DOHH2 (cell line): ENCODE measurements around the gene ECE1.
"Not testable (repeated sequence)": the region's sequence is repeated elsewhere in the genome, so short reads cannot be mapped to it uniquely, and the experiment has no call there.

Experiments
- H3F3A ChIP-seq: fragments of 200-600 bp; sonication (generic), shearing (Covaris generic); 2 replicates; pipeline ENCODE4 v1.6.0; 2016; ENCODE audit warnings: antibody characterized with exemption, mild to moderate bottlenecking; ENCODE audit not compliant: control insufficient read depth, insufficient read depth
- H3K27ac ChIP-seq: fragments of 200-600 bp; sonication (generic); 2 replicates; pipeline ENCODE4 v1.5.1; 2014; ENCODE audit warnings: low read depth, mild to moderate bottlenecking, low read length, moderate library complexity
- H3K27me3 ChIP-seq: fragments of 200-600 bp; sonication (generic); 2 replicates; pipeline ENCODE4 v1.6.1; 2014; ENCODE audit warnings: mild to moderate bottlenecking, low read length, mixed read lengths; ENCODE audit not compliant: control insufficient read depth
- H3K36me3 ChIP-seq: fragments of 200-600 bp; sonication (generic); 2 replicates; pipeline ENCODE4 v1.6.1; 2014; ENCODE audit warnings: mild to moderate bottlenecking, low read length, moderate library complexity, mixed read lengths; ENCODE audit not compliant: control insufficient read depth
- H3K4me1 ChIP-seq: fragments of 200-600 bp; sonication (generic); 2 replicates; pipeline ENCODE4 v1.6.1; 2014; ENCODE audit warnings: mild to moderate bottlenecking, low read length, mixed read lengths; ENCODE audit not compliant: control insufficient read depth
- H3K4me2 ChIP-seq: fragments of 200-600 bp; sonication (generic); 2 replicates; pipeline ENCODE4 v1.6.0; 2014; ENCODE audit warnings: mild to moderate bottlenecking, low read length, moderate library complexity
- H3K4me3 ChIP-seq: fragments of 200-600 bp; sonication (generic); 2 replicates; pipeline ENCODE4 v1.5.1; 2014; ENCODE audit warnings: mild to moderate bottlenecking, low read length, mixed read lengths
- H3K79me2 ChIP-seq: fragments of 200-600 bp; sonication (generic); 2 replicates; pipeline ENCODE4 v1.6.1; 2014; ENCODE audit warnings: mild to moderate bottlenecking, low read length, mixed read lengths; ENCODE audit not compliant: control insufficient read depth
- H3K9me2 ChIP-seq: fragments of 200-600 bp; sonication (generic); replicated peaks from 2 replicates; pipeline ENCODE4 v1.6.1; 2014; ENCODE audit warnings: mild to moderate bottlenecking, low read length, mixed read lengths; ENCODE audit not compliant: control insufficient read depth
- H3K9me3 ChIP-seq: fragments of 200-600 bp; sonication (generic); 2 replicates; pipeline ENCODE4 v1.6.1; 2014; ENCODE audit warnings: antibody characterized with exemption, low read length, mixed read lengths; ENCODE audit not compliant: control insufficient read depth, insufficient read depth
- H4K20me1 ChIP-seq: fragments of 200-600 bp; sonication (generic); 2 replicates; pipeline ENCODE4 v1.6.0; 2014; ENCODE audit warnings: low read depth, mild to moderate bottlenecking, antibody characterized with exemption, low read length, moderate library complexity; ENCODE audit not compliant: control insufficient read depth, insufficient read depth
- EZH2phosphoT487 ChIP-seq: fragments of 200-600 bp; sonication (generic); IDR thresholded peaks from 2 replicates; pipeline ENCODE4 v1.6.1; 2017; ENCODE audit warnings: borderline replicate concordance, mild to moderate bottlenecking, antibody characterized with exemption, low read length, moderate library complexity, mixed read lengths
- TF ChIP-seq, protein P1 (sequence below): fragments of 200-600 bp; sonication (generic); IDR thresholded peaks from one replicate; pipeline ENCODE4 v1.5.1; 2014; ENCODE audit warnings: antibody characterized with exemption, mild to moderate bottlenecking, low read depth, low read length; ENCODE audit not compliant: poor library complexity, severe bottlenecking

Gene ECE1

GRCh38 chr1:21285055-21285372 is 5.2 kb downstream of the ECE1 start:
- Histone ChIP-seq H3K4me1 (peaks cover 23% of the 10 kb centered on the region), H3K36me3 (no peaks in the 10 kb centered on the region), H3K9me3 (no peaks in the 10 kb centered on the region), H3K4me2 (no peak overlapping the region), H3K27me3 (peaks cover 29% of the 10 kb centered on the region), H3K9me2 (no peaks in the 10 kb centered on the region), H3K4me3 (no peak overlapping the region), H4K20me1 (peaks cover 3% of the 10 kb centered on the region; the same call in 1 of the 2 replicates), H3K27ac (no peak overlapping the region), H3K79me2 (no peaks in the 10 kb centered on the region), H3F3A (peaks cover 10% of the 10 kb centered on the region)
- no peak for TF ChIP-seq EZH2phosphoT487
- TF ChIP-seq, protein P1, sequence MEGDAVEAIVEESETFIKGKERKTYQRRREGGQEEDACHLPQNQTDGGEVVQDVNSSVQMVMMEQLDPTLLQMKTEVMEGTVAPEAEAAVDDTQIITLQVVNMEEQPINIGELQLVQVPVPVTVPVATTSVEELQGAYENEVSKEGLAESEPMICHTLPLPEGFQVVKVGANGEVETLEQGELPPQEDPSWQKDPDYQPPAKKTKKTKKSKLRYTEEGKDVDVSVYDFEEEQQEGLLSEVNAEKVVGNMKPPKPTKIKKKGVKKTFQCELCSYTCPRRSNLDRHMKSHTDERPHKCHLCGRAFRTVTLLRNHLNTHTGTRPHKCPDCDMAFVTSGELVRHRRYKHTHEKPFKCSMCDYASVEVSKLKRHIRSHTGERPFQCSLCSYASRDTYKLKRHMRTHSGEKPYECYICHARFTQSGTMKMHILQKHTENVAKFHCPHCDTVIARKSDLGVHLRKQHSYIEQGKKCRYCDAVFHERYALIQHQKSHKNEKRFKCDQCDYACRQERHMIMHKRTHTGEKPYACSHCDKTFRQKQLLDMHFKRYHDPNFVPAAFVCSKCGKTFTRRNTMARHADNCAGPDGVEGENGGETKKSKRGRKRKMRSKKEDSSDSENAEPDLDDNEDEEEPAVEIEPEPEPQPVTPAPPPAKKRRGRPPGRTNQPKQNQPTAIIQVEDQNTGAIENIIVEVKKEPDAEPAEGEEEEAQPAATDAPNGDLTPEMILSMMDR = no peak

GRCh38 chr1:21284206-21285054 is 5.8 kb downstream of the ECE1 start:
- H3K9me3 ChIP-seq = no peaks in the 10 kb centered on the region
- no peaks in the 10 kb centered on the region for H3K36me3 ChIP-seq
- H4K20me1 ChIP-seq = peaks cover 3% of the 10 kb centered on the region; the same call in 1 of the 2 replicates
- peaks cover 17% of the 10 kb centered on the region for H3K4me1 ChIP-seq
- H3K27ac ChIP-seq = no peak overlapping the region
- H3K4me3 ChIP-seq = no peak overlapping the region
- peaks cover 10% of the 10 kb centered on the region for H3F3A ChIP-seq
- H3K27me3 ChIP-seq = peaks cover 24% of the 10 kb centered on the region
- H3K79me2 ChIP-seq = no peaks in the 10 kb centered on the region
- TF ChIP-seq, protein P1 = no peak
- TF ChIP-seq EZH2phosphoT487 = no peak
- no peak overlapping the region for H3K4me2 ChIP-seq
- no peaks in the 10 kb centered on the region for H3K9me2 ChIP-seq

DNA sequence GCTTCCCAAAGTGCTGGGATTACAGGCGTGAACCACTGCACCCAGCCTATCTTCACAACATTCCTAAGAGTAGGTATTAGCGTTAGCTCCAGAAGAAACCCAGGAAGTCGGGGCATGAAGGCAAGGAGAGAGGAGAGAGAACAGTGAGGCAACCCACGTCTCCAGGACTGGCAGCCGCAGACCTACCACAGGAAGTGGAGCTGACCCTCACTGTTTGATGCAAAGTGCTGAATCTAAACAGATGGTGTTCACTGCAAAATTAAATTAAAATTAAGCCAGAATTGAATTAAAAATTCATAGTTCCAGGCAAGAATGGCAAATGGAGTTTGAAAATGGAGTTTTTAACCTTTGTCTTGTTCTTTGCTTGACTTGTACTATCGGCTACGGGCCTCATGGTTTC is 6.7 kb downstream of the ECE1 start:
- 0 out of 2 replicates have a peak, but pooled peaks cover 3% of the 10 kb centered on the region for H4K20me1 ChIP-seq
- H3K4me3 ChIP-seq = no peak overlapping the region
- H3F3A ChIP-seq = peaks cover 8% of the 10 kb centered on the region
- no peaks in the 10 kb centered on the region for H3K36me3 ChIP-seq
- H3K4me1 ChIP-seq = peaks cover 8% of the 10 kb centered on the region
- no peak overlapping the region for H3K27ac ChIP-seq
- H3K9me2 ChIP-seq = no peaks in the 10 kb centered on the region
- no peaks in the 10 kb centered on the region for H3K9me3 ChIP-seq
- H3K27me3 ChIP-seq = peaks cover 15% of the 10 kb centered on the region
- no peaks in the 10 kb centered on the region for H3K79me2 ChIP-seq
- H3K4me2 ChIP-seq = no peak overlapping the region
- no peak for TF ChIP-seq EZH2phosphoT487
- TF ChIP-seq, protein P1 = no peak

DNA sequence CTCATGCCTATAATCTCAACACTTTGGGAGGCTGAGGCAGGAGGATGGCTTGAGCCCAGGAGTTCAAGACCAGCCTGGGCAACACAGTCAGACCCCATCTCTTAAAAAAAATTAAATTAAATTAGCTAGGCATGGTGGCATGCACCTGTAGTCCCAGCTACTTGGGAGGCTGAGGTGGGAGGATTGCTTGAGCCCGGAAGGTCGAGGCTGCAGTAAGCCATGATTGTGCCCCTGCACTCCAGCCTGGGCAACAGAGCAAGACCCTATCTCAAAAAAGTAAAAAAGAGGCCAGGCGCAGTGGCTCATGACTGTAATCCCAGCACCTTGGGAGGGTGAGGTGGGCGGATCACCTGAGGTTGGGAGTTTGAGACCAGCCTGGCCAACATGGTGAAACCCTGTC is 8.2 kb downstream of the ECE1 start:
- not testable (repeated sequence) for H3K4me2 ChIP-seq, H3K9me2 ChIP-seq

More for the DNA sequence above, 8.2 kb downstream of the ECE1 start:
- H4K20me1 ChIP-seq, H3K27ac ChIP-seq, H3K4me3 ChIP-seq, H3K4me1 ChIP-seq, H3K27me3 ChIP-seq, H3K79me2 ChIP-seq, H3F3A ChIP-seq, H3K36me3 ChIP-seq, H3K9me3 ChIP-seq: not testable (repeated sequence)
